Esophagus (tissue), 2 donors: ENCODE data around the gene BCORL1. TPM values are rescaled to one million over a fixed set of nuclear protein-coding genes. Genes with fewer than 3 reads are reported as not detected.

ENCODE experiments used
- H3K27ac ChIP-seq, 2 donors: one replicate each; pipeline ENCODE4 v1.5.1; 2013; ENCODE audit warnings: low read depth in 2 of 2, mild to moderate bottlenecking in 2 of 2, inconsistent platforms in 1 of 2, low read length in 1 of 2, moderate library complexity in 1 of 2
- H3K27me3 ChIP-seq, 2 donors: one replicate each; pipeline ENCODE4 v1.6.1; 2013; ENCODE audit warnings: low read length in 2 of 2, control low read depth in 1 of 2, mild to moderate bottlenecking in 1 of 2; ENCODE audit not compliant: insufficient read depth in 2 of 2, control insufficient read depth in 1 of 2
- H3K36me3 ChIP-seq, 2 donors: one replicate each; pipeline ENCODE4 v1.6.1; 2013; ENCODE audit warnings: low read length in 1 of 2; ENCODE audit not compliant: control insufficient read depth in 2 of 2, insufficient read depth in 2 of 2
- H3K4me1 ChIP-seq, 2 donors: one replicate each; pipeline ENCODE4 v1.6.1; 2013; ENCODE audit warnings: low read length in 1 of 2; ENCODE audit not compliant: control insufficient read depth in 2 of 2, insufficient read depth in 2 of 2
- H3K4me3 ChIP-seq, 2 donors: one replicate each; pipeline ENCODE4 v1.5.1; 2013; ENCODE audit warnings: low read length in 2 of 2, mild to moderate bottlenecking in 2 of 2, low read depth in 1 of 2, moderate library complexity in 1 of 2
- H3K9me3 ChIP-seq, 2 donors: one replicate each; pipeline ENCODE4 v1.6.1; 2013; ENCODE audit warnings: mild to moderate bottlenecking in 2 of 2, low read depth in 1 of 2, low read length in 1 of 2, moderate library complexity in 1 of 2; ENCODE audit not compliant: control insufficient read depth in 2 of 2, insufficient read depth in 1 of 2
- WGBS, 2 donors: extraction: QIAGEN DNeasy Blood & Tissue Kit; methylation state at CpG; one replicate each; pipeline ENCODE4 v1.1.7; 2013; 5-methylcytosine and 5-hydroxymethylcytosine counted together
- polyA plus RNA-seq, 2 donors: library from polyadenylated mRNA; stranded (reverse); fragments of 200-250 nt; gene quantifications; one replicate each; pipeline ENCODE4 v1.2.3, GENCODE V29; 2013
- donor health status: healthy with polysubstance abuse.
- donor health status: Bipolar disorder and iron deficiency.

BCORL1 gene
- polyA plus RNA-seq, 2 donors, result 1.0 to 1.7 TPM

DNA sequence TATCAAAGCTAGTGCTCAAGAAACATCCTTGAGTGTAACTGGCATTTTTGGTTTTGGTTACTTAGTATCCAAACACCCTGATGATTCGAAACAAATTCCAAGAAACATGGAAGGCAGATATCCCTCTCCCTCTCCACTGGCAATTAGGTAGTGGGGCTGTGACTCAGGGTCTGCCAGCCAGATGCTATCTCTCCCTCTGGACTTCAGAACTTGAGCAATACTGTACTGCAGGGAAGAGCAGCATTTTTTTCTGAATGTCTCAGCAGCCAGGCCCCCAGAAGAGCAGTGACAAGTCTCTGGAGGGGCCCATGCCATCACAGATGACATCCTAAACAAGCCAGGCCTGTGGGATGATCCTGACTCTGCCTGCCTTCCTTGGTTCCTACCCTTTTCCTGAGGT lies 37.3 kb upstream of the BCORL1 start:
- no peak overlapping the region for H3K4me3 ChIP-seq
- no peak overlapping the region for H3K27ac ChIP-seq
- H3K9me3 ChIP-seq, result no peaks in the 10 kb centered on the region
- no peaks in the 10 kb centered on the region for H3K36me3 ChIP-seq
- no peaks in the 10 kb centered on the region for H3K27me3 ChIP-seq
- no peaks in the 10 kb centered on the region for H3K4me1 ChIP-seq
- WGBS, 2 donors, result 78 to 88% methylated on average over 1 of the region's 1 CpG

DNA sequence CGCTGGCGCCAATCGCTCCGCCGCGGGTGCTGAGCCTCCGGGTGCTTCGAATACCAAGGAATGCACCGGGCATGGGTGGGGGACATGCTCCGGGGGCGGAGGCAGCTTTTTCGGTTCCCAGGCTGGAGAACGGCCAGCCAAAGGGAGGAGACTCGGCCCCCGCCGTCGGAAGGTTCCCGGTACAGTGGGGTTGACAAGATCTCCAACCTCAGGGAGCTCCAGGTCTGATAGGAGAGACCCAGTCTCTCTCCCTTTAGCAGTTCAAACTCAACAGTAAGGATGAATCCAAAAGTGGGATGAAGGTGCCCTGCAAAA lies 29.1 kb upstream of the BCORL1 start:
- Histone ChIP-seq H3K27ac (no peak overlapping the region), H3K4me1 (peaks cover 0 to 5% of the 10 kb centered on the region in 2 donors), H3K9me3 (no peaks in the 10 kb centered on the region), H3K27me3 (no peaks in the 10 kb centered on the region), H3K36me3 (no peaks in the 10 kb centered on the region), H3K4me3 (no peak overlapping the region)
- 5 to 25% methylated on average over 18 of the region's 18 CpGs for WGBS, 2 donors

DNA sequence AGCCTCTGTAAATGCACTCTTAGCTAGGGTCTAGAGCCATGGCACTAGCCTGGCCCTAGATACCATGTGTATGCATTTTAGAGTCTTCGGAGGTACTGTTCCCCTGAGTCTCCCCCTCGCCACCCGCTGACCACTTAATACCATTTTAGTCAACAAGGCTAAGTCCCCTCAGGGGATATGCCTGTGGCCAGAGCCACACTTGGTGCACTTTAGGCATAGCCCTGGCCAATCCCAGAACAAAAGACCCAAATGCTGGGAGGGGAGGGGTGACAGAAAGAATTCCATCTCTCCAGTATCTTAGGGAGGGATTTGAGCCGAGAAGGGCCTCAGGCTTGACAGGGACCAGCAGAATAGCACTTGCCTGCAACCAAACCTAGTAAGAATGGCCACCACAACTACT lies 28.6 kb upstream of the BCORL1 start:
- H3K9me3 ChIP-seq, result no peaks in the 10 kb centered on the region
- H3K27me3 ChIP-seq, result no peaks in the 10 kb centered on the region
- WGBS, 2 donors, result 94 to 97% methylated on average over 4 of the region's 4 CpGs

DNA sequence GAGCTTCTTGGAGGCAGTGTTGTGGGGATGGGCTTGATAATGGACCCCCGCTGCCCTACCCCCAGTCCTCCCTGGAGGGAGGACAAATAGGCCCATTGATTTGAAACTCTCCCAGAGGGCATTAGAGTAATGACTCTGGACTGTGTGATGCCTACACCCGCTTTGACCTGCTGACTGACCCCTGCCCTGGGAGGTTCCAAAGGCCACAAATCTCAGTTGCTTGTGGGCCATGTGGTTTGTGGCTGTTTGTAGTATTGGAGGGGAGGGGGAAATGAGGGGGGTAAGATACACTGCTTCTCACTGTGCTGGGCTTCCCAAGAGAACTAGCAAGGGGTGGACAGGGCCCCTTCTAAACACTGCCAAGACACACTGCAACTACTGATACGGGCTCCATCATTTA lies 27.6 kb upstream of the BCORL1 start:
- Histone ChIP-seq H3K4me3 (no peak overlapping the region), H3K4me1 (peaks cover 4 to 5% of the 10 kb centered on the region in 2 donors), H3K36me3 (no peaks in the 10 kb centered on the region), H3K9me3 (peaks cover 0 to 2% of the 10 kb centered on the region in 2 donors), H3K27me3 (no peaks in the 10 kb centered on the region), H3K27ac (no peak overlapping the region)
- WGBS, 2 donors, result 57 to 84% methylated on average over 3 of the region's 3 CpGs

More for the DNA sequence above, 28.6 kb upstream of the BCORL1 start:
- Histone ChIP-seq H3K4me3 (no peak overlapping the region), H3K27ac (no peak overlapping the region), H3K36me3 (no peaks in the 10 kb centered on the region), H3K4me1 (peaks cover 0 to 5% of the 10 kb centered on the region in 2 donors)

DNA sequence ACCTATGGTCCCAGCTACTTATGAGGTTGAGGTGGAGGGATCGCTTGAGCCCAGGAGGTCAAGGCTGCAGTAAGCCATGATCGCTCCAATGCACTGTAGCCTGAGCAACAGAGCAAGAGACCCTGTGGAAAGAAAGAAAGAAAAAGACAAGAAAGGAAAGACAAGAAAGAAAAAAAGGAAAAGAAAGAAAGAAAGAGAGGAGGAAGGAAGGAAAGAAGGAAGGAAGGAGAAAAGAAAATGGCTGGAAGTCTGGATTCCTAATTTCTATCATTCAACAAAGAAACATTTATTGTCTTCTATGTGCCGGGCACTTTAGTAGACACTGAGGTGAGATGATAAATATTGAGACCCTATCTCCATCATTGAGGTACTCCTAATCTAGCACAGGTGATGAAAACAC lies 26.8 kb upstream of the BCORL1 start:
- H3K9me3 ChIP-seq, result peaks cover 0 to 2% of the 10 kb centered on the region in 2 donors
- no peak overlapping the region for H3K27ac ChIP-seq
- peaks cover 4 to 5% of the 10 kb centered on the region in 2 donors for H3K4me1 ChIP-seq
- no peak overlapping the region for H3K4me3 ChIP-seq
- 94 to 98% methylated on average over 3 of the region's 3 CpGs for WGBS, 2 donors
- no peaks in the 10 kb centered on the region for H3K27me3 ChIP-seq
- no peaks in the 10 kb centered on the region for H3K36me3 ChIP-seq

DNA sequence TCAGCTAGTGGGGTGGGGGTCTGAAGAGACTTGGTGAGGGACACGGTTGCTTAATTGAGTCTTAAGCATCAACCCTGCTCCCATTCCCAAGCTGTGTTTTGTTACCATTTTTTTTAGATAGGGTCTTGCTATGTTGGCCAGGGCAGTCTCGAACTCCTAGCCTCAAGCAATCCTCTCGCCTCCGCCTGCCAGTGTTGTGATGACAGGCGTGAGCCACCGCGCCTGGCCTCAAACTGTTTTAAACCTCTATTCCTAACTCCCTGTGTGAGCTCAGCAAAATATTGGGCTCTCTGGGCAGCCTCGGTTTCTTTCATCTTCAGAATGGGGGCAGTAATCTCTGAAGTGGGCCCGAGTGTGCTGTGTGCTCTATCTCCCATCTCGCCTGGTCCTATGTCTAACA lies 26.3 kb upstream of the BCORL1 start:
- WGBS, 2 donors, result 88% methylated on average over 10 of the region's 10 CpGs
- Histone ChIP-seq H3K4me3 (no peak overlapping the region), H3K27me3 (no peaks in the 10 kb centered on the region), H3K9me3 (peaks cover 0 to 2% of the 10 kb centered on the region in 2 donors), H3K4me1 (peaks cover 4 to 5% of the 10 kb centered on the region in 2 donors), H3K27ac (no peak overlapping the region), H3K36me3 (no peaks in the 10 kb centered on the region)

DNA sequence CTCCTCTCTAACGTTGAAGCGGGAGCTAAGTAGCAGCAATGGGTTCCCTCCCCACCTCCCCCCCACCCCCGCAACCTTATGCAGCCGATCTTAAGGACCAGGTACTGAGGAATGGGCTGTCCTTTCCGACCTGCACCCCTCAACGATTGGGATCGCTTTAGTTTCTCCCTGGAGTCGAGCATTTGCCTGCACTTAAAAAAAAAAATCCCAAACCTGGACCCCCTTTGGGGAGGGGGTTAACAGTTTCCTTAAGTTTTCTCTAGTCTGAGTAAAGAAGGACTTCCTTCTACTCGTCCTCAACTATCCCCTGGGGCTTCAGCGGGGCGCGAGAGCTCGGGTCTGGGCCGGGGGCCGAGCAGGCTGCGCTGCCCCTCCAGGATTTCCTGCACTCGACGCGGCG lies 25.7 kb upstream of the BCORL1 start:
- Histone ChIP-seq H3K27me3 (no peaks in the 10 kb centered on the region), H3K27ac (peak overlapping the region in 1 of 2 donors; percentile 15), H3K36me3 (no peaks in the 10 kb centered on the region), H3K4me3 (peak overlapping the region in 1 of 2 donors; percentile 21), H3K9me3 (peaks cover 0 to 2% of the 10 kb centered on the region in 2 donors), H3K4me1 (peaks cover 5% of the 10 kb centered on the region in 2 donors)
- WGBS, 2 donors, result 17 to 45% methylated on average over 20 of the region's 20 CpGs

DNA sequence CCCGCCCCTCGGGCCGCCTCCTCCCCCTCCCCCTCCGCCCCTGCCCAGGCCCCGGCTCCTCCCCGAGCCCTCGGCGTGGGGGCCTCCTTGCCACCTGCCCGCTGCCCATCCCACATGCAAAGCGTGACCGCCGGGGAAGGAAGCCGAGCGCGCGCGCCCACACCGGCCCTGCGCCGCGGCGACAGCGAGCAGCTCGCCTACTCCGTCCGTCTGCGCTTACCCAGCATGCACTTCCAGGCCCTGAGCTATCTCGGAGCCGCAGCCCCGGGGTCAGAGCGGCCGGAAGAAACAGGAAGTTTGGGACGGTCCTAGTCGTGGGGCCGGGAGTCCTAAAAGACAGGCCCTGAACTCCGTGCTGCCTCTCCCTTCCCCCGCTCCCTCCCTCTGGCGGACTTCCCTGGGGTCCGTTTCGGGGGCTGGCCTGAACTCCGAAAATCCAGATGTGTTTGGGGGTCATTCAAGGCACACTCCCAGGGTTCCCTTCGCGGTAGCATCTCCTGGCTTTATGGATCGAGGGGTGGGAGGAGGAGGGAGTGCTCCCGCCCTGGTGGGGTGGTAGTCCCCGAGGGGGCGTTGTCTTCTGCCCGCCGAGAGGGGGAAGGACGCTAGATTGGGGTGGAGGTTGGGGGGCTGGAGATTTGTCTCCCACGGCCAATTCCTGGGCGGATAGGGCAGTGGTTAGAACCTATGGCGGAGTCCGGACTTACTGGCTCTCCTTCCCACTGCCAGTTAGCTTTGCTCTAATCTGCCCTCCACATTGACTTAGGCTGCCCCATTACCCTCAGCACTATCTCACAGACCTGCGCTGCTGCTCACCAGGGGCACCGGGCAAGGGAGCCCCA lies 25.0 kb upstream of the BCORL1 start:
- Histone ChIP-seq H3K27me3 (no peaks in the 10 kb centered on the region), H3K4me1 (peaks cover 5 to 6% of the 10 kb centered on the region in 2 donors), H3K27ac (peak overlapping the region; percentile 2 to 47), H3K9me3 (peaks cover 0 to 2% of the 10 kb centered on the region in 2 donors), H3K4me3 (peak overlapping the region; percentile 21 to 33), H3K36me3 (no peaks in the 10 kb centered on the region)
- WGBS, 2 donors, result 12 to 34% methylated on average over 43 to 56 of the region's 56 CpGs

DNA sequence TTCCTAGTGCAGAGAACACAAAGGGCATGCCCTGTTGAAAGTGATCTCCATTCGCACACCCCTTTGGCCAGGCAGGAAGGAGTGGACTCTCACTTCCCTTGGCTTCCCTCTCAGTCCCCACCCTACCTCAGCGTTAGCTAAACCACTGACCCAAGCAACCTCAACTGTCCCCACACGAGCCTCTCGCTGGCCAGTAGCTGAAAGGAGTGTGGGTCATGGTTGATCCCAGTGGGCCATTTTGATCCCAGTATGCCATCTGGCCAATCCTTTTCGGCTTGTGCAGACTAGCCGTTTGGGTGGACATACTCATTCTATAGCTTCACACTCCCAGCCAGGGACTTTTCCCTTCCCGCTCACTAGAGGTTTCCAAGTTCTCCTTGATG lies 24.4 kb upstream of the BCORL1 start:
- Histone ChIP-seq H3K27me3 (no peaks in the 10 kb centered on the region), H3K4me3 (no peak overlapping the region), H3K27ac (peak overlapping the region in 1 of 2 donors; percentile 47), H3K36me3 (no peaks in the 10 kb centered on the region), H3K4me1 (peaks cover 5 to 6% of the 10 kb centered on the region in 2 donors), H3K9me3 (peaks cover 0 to 2% of the 10 kb centered on the region in 2 donors)
- WGBS, 2 donors, result 73 to 84% methylated on average over 7 of the region's 7 CpGs
